Smooth muscle cell (in vitro differentiated cells): ENCODE data around the gene SPOCK1. TPM values are rescaled to one million over a fixed set of nuclear protein-coding genes. Genes with fewer than 3 reads are reported as not detected.

Experiments used
- DNase-seq: peaks from one replicate; lab custom pipeline; 2025; ENCODE audit not compliant: unreplicated experiment; lab: John Stamatoyannopoulos, UW
- H2AFZ ChIP-seq: fragments of 200-600 bp; sonication (generic); 2 replicates; pipeline ENCODE4 v1.6.0; 2016; ENCODE audit warnings: antibody characterized with exemption, low read depth, mild to moderate bottlenecking
- H3F3A ChIP-seq: fragments of 200-600 bp; sonication (generic); 2 replicates; pipeline ENCODE4 v1.6.0; 2017; ENCODE audit warnings: antibody characterized with exemption, low read depth
- H3K27ac ChIP-seq: fragments of 200-600 bp; sonication (generic); 2 replicates; pipeline ENCODE4 v1.5.1; 2016; ENCODE audit warnings: low read depth, mild to moderate bottlenecking
- H3K27me3 ChIP-seq: fragments of 200-600 bp; sonication (generic); 2 replicates; pipeline ENCODE4 v1.6.1; 2016; ENCODE audit warnings: low read depth, mild to moderate bottlenecking
- H3K36me3 ChIP-seq: fragments of 200-600 bp; sonication (generic); 2 replicates; pipeline ENCODE4 v1.5.1; 2016; ENCODE audit warnings: low read depth
- H3K4me1 ChIP-seq: fragments of 200-600 bp; sonication (generic); 2 replicates; pipeline ENCODE4 v1.5.1; 2016; ENCODE audit warnings: low read depth
- H3K4me2 ChIP-seq: fragments of 200-600 bp; sonication (generic); 2 replicates; pipeline ENCODE4 v1.6.0; 2016; ENCODE audit warnings: mild to moderate bottlenecking
- H3K4me3 ChIP-seq: fragments of 200-600 bp; sonication (generic); 2 replicates; pipeline ENCODE4 v1.5.1; 2016; ENCODE audit warnings: mild to moderate bottlenecking
- H3K79me2 ChIP-seq: fragments of 200-600 bp; sonication (generic); 2 replicates; pipeline ENCODE4 v1.6.0; 2016; ENCODE audit warnings: low read depth, mild to moderate bottlenecking
- H3K9ac ChIP-seq: fragments of 200-600 bp; sonication (generic); 2 replicates; pipeline ENCODE4 v1.6.0; 2016; ENCODE audit warnings: low read depth
- H3K9me3 ChIP-seq: fragments of 200-600 bp; sonication (generic); replicated peaks from 2 replicates; pipeline ENCODE4 v1.5.1; 2016; ENCODE audit warnings: low read depth
- H4K20me1 ChIP-seq: fragments of 200-600 bp; sonication (generic); 2 replicates; pipeline ENCODE4 v1.6.0; 2016; ENCODE audit warnings: low read depth
- WGBS: methylation state at CpG from one replicate; pipeline ENCODE4 v1.1.7; 2016; ENCODE audit warnings: low lambda C conversion rate; 5-methylcytosine and 5-hydroxymethylcytosine counted together
- polyA plus RNA-seq: library from polyadenylated mRNA; unstranded; fragments of >200 nt; fragmentation: Nextera tagmentation; extraction: Ambion mirVana; gene quantifications from 2 replicates; pipeline ENCODE4 v1.2.1, GENCODE V29; 2016
- total RNA-seq: library from RNA; depleted of rRNA; stranded (reverse); fragments of >200 nt; gene quantifications from 2 replicates; pipeline ENCODE4 v1.2.3, GENCODE V29; 2014
- TF ChIP-seq, protein P1 (sequence below): fragments of 200-600 bp; sonication (generic); IDR thresholded peaks from 2 replicates; pipeline ENCODE4 v1.5.1; 2017; ENCODE audit warnings: borderline replicate concordance, mild to moderate bottlenecking, antibody characterized with exemption; ENCODE audit not compliant: insufficient read depth, poor library complexity, severe bottlenecking

Gene SPOCK1
- total and polyA plus RNA-seq, 2 experiments from 2014 or later, result 56.2 to 80.0 TPM

DNA sequence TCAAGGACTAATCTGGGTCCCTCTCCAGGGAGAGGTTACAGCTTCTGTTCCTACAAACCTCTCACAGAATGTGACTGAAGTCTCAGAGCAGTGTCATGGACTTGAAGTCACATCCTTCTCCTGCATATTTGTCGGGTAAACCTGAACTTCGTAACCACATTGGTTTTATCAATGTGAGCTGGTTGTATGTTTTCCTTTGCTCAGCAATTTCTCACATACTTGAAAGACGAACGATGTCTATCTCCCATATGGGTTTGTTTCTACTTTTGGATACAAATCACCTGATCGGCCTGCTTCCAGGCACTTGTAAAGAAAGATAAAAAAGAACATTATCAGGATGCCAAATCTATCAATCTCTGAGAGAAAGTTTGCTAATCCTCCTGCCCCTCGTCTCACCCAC is 411.0 kb downstream of the SPOCK1 start:
- Histone ChIP-seq H3K4me1 (peaks cover 2% of the 10 kb centered on the region), H3K9ac (no peak overlapping the region), H3K27ac (no peak overlapping the region), H4K20me1 (no peaks in the 10 kb centered on the region), H3K9me3 (no peaks in the 10 kb centered on the region), H3K79me2 (no peaks in the 10 kb centered on the region), H3F3A (no peaks in the 10 kb centered on the region), H3K4me3 (no peak overlapping the region), H3K4me2 (no peak overlapping the region), H3K36me3 (no peaks in the 10 kb centered on the region), H2AFZ (no peak overlapping the region), H3K27me3 (no peaks in the 10 kb centered on the region)
- DNase-seq, result no peak
- TF ChIP-seq, protein P1, sequence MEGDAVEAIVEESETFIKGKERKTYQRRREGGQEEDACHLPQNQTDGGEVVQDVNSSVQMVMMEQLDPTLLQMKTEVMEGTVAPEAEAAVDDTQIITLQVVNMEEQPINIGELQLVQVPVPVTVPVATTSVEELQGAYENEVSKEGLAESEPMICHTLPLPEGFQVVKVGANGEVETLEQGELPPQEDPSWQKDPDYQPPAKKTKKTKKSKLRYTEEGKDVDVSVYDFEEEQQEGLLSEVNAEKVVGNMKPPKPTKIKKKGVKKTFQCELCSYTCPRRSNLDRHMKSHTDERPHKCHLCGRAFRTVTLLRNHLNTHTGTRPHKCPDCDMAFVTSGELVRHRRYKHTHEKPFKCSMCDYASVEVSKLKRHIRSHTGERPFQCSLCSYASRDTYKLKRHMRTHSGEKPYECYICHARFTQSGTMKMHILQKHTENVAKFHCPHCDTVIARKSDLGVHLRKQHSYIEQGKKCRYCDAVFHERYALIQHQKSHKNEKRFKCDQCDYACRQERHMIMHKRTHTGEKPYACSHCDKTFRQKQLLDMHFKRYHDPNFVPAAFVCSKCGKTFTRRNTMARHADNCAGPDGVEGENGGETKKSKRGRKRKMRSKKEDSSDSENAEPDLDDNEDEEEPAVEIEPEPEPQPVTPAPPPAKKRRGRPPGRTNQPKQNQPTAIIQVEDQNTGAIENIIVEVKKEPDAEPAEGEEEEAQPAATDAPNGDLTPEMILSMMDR, result no peak
- WGBS, result 91% methylated on average over 6 of the region's 6 CpGs

DNA sequence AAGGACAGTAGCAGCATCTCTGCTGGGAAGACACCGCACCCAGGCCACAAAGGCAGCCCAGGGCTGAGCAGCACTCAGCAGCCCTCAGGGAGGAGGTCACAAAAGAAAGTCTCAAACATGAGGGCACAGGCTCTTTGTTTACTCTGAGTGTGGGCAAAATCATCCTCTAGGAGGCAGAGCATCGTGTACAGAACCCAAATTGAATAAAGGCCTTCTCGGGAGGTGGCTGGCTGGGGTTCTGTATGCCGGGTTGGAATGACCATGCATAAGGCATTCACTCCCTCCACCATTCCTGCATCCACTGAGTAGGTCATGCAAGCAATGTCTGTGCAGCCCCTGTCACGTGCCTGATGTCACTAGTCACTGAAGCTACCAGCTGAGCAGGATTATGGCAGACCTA is 412.8 kb downstream of the SPOCK1 start:
- Histone ChIP-seq H3K4me3 (no peak overlapping the region), H3K4me1 (peaks cover 2% of the 10 kb centered on the region), H3K9me3 (no peaks in the 10 kb centered on the region), H4K20me1 (no peaks in the 10 kb centered on the region), H3F3A (no peaks in the 10 kb centered on the region), H3K9ac (no peak overlapping the region), H3K27ac (no peak overlapping the region), H3K79me2 (no peaks in the 10 kb centered on the region), H3K36me3 (no peaks in the 10 kb centered on the region), H2AFZ (no peak overlapping the region), H3K4me2 (no peak overlapping the region), H3K27me3 (no peaks in the 10 kb centered on the region)
- no peak for DNase-seq
- WGBS, result 78% methylated on average over 5 of the region's 5 CpGs
- TF ChIP-seq, protein P1, result no peak

DNA sequence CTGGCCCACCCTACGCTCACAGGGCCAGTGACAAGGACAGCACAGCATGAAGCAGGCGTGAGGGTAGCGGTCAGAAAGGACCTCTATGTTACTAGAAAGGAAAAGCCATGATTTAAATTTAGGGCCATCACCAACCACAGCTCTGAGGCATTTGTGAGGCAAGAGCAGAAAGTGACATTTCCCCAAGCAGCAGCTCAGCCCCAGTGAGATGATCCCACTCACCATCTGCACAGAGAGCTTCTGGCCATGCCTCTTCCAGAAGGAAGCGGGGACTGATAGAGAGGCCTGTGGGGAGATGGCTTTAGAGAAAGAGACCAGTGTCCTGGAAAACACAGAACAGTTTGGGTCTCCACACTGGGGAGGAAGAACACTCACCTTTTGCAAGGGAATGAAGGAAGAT is 413.9 kb downstream of the SPOCK1 start:
- H2AFZ ChIP-seq, result no peak overlapping the region
- 94% methylated on average over 4 of the region's 4 CpGs for WGBS
- no peak overlapping the region for H3K4me2 ChIP-seq
- DNase-seq, result no peak
- no peaks in the 10 kb centered on the region for H3F3A ChIP-seq
- no peaks in the 10 kb centered on the region for H3K4me1 ChIP-seq
- H3K27ac ChIP-seq, result no peak overlapping the region
- H3K79me2 ChIP-seq, result no peaks in the 10 kb centered on the region
- H3K36me3 ChIP-seq, result no peaks in the 10 kb centered on the region
- no peaks in the 10 kb centered on the region for H4K20me1 ChIP-seq
- H3K4me3 ChIP-seq, result no peak overlapping the region
- TF ChIP-seq, protein P1, result no peak
- H3K9ac ChIP-seq, result no peak overlapping the region
- no peaks in the 10 kb centered on the region for H3K27me3 ChIP-seq
- no peaks in the 10 kb centered on the region for H3K9me3 ChIP-seq

DNA sequence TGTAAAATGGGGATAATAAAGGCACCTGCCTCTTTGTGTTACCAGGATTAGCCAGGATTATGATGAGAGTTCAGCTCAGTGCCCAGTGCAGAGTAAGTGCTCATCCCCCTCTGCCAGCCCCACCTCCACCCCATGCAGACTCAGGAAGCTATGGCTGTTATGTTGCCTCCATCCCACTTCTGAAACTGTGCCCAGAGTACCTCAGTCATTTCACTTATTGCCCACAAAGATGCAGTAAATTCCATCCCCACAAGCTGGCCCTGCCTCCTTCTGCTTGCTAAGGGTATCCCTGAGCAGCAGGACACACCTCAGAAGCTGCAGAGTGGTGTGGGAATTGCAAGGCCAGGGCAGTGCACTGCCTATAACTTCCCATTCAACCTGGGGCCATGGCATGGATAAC is 415.1 kb downstream of the SPOCK1 start:
- H3K4me3 ChIP-seq, result no peak overlapping the region
- no peaks in the 10 kb centered on the region for H3K9me3 ChIP-seq
- H3F3A ChIP-seq, result no peaks in the 10 kb centered on the region
- H3K9ac ChIP-seq, result no peak overlapping the region
- H2AFZ ChIP-seq, result no peak overlapping the region
- DNase-seq, result no peak
- no peaks in the 10 kb centered on the region for H3K27me3 ChIP-seq
- TF ChIP-seq, protein P1, result no peak
- H3K36me3 ChIP-seq, result no peaks in the 10 kb centered on the region
- no peaks in the 10 kb centered on the region for H3K79me2 ChIP-seq
- no peak overlapping the region for H3K4me2 ChIP-seq
- H4K20me1 ChIP-seq, result no peaks in the 10 kb centered on the region
- no peak overlapping the region for H3K27ac ChIP-seq
- H3K4me1 ChIP-seq, result no peaks in the 10 kb centered on the region
